ENCODE results near the gene KCNK10.

Gene KCNK10

DNA sequence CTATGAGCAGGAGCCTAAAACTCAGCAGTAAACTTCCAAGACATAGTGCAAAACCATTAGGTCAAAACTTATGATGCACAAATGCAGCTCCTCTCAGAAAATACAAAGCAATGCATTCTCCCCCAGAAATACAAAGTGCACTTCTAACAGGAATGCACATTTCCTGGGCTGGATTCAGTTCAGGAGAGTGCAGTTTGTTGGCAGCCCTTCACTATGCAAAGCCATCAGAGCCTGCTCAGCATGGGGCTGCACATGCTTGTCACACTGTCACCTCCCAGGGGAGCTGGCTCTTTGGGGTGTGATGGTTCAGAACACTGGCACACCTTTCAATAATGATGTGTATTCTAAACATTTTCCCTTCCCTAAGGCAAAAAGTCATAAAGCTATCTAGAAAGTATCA is 110.4 kb downstream of the KCNK10 start:
- no peak overlapping the region for H3K4me3 ChIP-seq (ENCODE audit: low read length)
- H3K36me3 ChIP-seq (ENCODE audit: insufficient read depth, low read depth, low read length): no peaks in the 10 kb centered on the region
- H3K4me1 ChIP-seq (ENCODE audit: insufficient read depth, low read length): no peaks in the 10 kb centered on the region
- H3K9ac ChIP-seq (ENCODE audit: low read depth, low read length): no peak overlapping the region
- no peaks in the 10 kb centered on the region for H3K27me3 ChIP-seq (ENCODE audit: insufficient read depth, low read length)
- H3K9me3 ChIP-seq (ENCODE audit: insufficient read depth, low read depth, low read length): no peaks in the 10 kb centered on the region
- no peak overlapping the region for H3K27ac ChIP-seq (ENCODE audit: low read length)

DNA sequence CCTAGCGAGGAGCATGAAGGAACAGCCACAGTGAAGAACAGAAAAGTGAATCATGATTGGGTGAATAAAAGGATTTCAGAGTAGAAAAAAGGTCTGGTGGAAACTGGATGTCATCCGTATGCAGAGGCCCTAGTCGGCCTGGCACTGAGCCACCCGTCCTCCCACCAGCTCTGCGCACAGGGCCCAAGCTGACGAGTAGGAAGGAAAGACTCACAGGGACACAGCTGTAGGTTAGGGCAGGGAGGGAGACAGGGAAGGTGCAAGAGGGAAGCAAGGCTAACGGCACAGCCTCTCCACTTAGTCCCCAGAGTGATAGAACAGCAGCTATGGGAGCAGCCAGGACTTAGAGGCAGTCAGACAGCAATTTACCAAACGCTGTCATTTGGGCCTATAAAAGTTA is 112.6 kb downstream of the KCNK10 start:
- H3K27me3 ChIP-seq (ENCODE audit: insufficient read depth, low read length): no peaks in the 10 kb centered on the region
- no peaks in the 10 kb centered on the region for H3K36me3 ChIP-seq (ENCODE audit: insufficient read depth, low read depth, low read length)
- no peak overlapping the region for H3K27ac ChIP-seq (ENCODE audit: low read length)
- no peak overlapping the region for H3K4me3 ChIP-seq (ENCODE audit: low read length)
- no peaks in the 10 kb centered on the region for H3K4me1 ChIP-seq (ENCODE audit: insufficient read depth, low read length)
- no peak overlapping the region for H3K9ac ChIP-seq (ENCODE audit: low read depth, low read length)
- no peaks in the 10 kb centered on the region for H3K9me3 ChIP-seq (ENCODE audit: insufficient read depth, low read depth, low read length)

DNA sequence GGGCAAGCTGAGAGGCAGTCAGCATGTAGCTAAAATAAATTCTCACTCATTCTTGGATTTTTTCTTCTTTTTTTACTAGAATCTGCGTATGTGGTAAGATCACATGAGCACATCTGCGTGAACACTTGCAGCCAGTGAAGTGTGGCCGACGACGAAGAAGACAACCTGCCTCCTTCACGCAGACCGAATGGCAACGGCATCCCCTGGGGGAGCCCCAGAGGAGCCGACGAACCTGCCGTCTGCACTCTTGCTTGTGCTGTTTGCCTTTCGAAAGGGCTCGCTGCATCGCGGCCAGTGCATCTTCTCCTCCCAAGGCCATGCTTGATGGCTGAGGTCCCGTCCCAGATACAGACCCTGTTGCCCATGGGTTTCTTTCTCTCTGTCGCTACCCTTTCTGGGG is 113.8 kb downstream of the KCNK10 start:
- no peak overlapping the region for H3K9ac ChIP-seq (ENCODE audit: low read depth, low read length)
- H3K27ac ChIP-seq (ENCODE audit: low read length): no peak overlapping the region
- H3K4me1 ChIP-seq (ENCODE audit: insufficient read depth, low read length): no peaks in the 10 kb centered on the region
- no peak overlapping the region for H3K4me3 ChIP-seq (ENCODE audit: low read length)
- no peaks in the 10 kb centered on the region for H3K9me3 ChIP-seq (ENCODE audit: insufficient read depth, low read depth, low read length)
- no peaks in the 10 kb centered on the region for H3K36me3 ChIP-seq (ENCODE audit: insufficient read depth, low read depth, low read length)
- H3K27me3 ChIP-seq (ENCODE audit: insufficient read depth, low read length): no peaks in the 10 kb centered on the region

DNA sequence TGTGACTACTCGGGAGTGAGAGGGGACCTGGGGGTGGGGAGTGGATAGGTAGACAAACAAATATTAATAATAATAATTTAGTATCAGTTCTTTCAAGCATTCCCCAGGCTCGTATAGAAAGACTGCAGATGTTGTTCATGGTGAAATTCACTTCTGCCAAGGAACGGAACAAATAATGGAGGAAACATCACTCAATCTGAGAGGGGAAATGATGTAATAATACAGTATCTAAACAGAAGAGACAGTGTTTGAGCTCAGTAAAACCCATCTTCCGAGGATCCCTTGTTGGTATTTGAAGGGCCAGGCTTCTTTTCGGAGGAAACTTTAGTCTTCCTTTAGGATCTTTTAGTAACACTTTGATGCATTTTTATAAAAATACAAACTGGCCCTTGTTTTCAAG is 114.2 kb downstream of the KCNK10 start:
- H3K4me3 ChIP-seq (ENCODE audit: low read length): no peak overlapping the region
- H3K4me1 ChIP-seq (ENCODE audit: insufficient read depth, low read length): no peaks in the 10 kb centered on the region

DNA sequence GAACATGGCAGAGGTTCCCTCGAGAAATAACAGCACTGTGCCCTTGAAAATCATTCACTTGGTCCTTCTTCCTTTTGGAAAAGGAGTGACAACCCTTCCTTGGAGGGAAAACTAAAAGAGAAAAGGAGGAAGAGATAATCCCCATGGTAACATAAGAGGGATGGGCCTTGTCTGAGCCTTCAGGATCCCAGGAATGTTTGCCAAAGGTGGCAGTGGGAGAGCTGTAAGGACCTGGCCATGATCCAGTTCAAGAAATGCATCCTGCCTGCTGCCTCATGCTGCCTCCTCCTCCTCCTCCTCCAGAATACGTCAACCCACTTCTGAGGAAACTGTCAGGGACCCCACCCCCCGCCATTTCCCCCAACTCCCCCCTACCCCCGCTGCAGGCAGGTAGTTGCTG is 118.8 kb downstream of the KCNK10 start:
- Histone ChIP-seq H3K9ac (ENCODE audit: low read depth, low read length) (no peak overlapping the region), H3K27ac (ENCODE audit: low read length) (no peak overlapping the region), H3K4me3 (ENCODE audit: low read length) (no peak overlapping the region), H3K4me1 (ENCODE audit: insufficient read depth, low read length) (no peaks in the 10 kb centered on the region), H3K27me3 (ENCODE audit: insufficient read depth, low read length) (no peaks in the 10 kb centered on the region), H3K36me3 (ENCODE audit: insufficient read depth, low read depth, low read length) (no peaks in the 10 kb centered on the region), H3K9me3 (ENCODE audit: insufficient read depth, low read depth, low read length) (no peaks in the 10 kb centered on the region)

More for the DNA sequence above, 114.2 kb downstream of the KCNK10 start:
- Histone ChIP-seq H3K27me3 (ENCODE audit: insufficient read depth, low read length) (no peaks in the 10 kb centered on the region), H3K9me3 (ENCODE audit: insufficient read depth, low read depth, low read length) (no peaks in the 10 kb centered on the region), H3K9ac (ENCODE audit: low read depth, low read length) (no peak overlapping the region), H3K27ac (ENCODE audit: low read length) (no peak overlapping the region), H3K36me3 (ENCODE audit: insufficient read depth, low read depth, low read length) (no peaks in the 10 kb centered on the region)

DNA sequence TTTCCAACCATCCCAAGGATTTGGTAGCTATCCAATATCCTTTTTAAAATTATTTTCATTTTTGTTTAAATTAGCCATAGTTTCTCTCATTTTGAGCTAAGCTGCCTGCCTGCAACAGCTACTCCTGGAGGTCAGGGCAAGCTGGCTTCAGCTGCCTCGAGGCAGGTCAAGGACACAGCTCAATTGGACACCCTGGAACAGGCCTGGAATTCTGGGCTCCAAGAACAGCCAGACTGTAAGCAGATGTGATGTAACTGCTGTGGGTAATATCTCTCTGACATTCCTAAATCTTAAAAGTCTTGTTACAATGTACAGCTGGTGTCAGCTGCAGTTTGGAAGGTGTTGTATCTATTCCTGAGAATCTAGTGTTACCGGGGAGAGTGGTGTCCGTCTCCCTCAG is 119.8 kb downstream of the KCNK10 start:
- H3K27me3 ChIP-seq (ENCODE audit: insufficient read depth, low read length): no peaks in the 10 kb centered on the region
- no peak overlapping the region for H3K9ac ChIP-seq (ENCODE audit: low read depth, low read length)
- no peak overlapping the region for H3K4me3 ChIP-seq (ENCODE audit: low read length)
- H3K36me3 ChIP-seq (ENCODE audit: insufficient read depth, low read depth, low read length): no peaks in the 10 kb centered on the region
- H3K9me3 ChIP-seq (ENCODE audit: insufficient read depth, low read depth, low read length): no peaks in the 10 kb centered on the region
- no peaks in the 10 kb centered on the region for H3K4me1 ChIP-seq (ENCODE audit: insufficient read depth, low read length)
- no peak overlapping the region for H3K27ac ChIP-seq (ENCODE audit: low read length)

DNA sequence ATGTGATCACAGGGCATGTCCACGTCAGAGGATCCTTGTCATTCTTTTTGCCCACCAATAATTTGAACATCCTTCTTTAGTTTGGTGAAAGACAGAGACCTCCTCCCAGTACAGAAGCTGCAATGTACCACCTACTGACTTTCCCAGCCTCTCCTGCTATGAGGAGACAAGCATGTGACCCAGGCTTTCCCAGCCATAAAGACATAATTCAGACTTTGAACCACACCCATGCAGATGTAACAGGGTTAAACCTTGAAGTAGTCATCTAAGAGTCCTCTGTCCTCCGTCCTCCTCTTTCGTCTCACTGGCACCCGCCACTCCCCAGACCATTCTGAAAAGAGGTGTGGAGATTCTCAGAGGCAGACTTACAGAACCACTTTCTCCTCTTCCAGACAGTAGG is 120.8 kb downstream of the KCNK10 start:
- no peaks in the 10 kb centered on the region for H3K27me3 ChIP-seq (ENCODE audit: insufficient read depth, low read length)
- H3K27ac ChIP-seq (ENCODE audit: low read length): no peak overlapping the region
- no peak overlapping the region for H3K9ac ChIP-seq (ENCODE audit: low read depth, low read length)
- no peaks in the 10 kb centered on the region for H3K4me1 ChIP-seq (ENCODE audit: insufficient read depth, low read length)
- no peak overlapping the region for H3K4me3 ChIP-seq (ENCODE audit: low read length)
- H3K9me3 ChIP-seq (ENCODE audit: insufficient read depth, low read depth, low read length): no peaks in the 10 kb centered on the region
- no peaks in the 10 kb centered on the region for H3K36me3 ChIP-seq (ENCODE audit: insufficient read depth, low read depth, low read length)

DNA sequence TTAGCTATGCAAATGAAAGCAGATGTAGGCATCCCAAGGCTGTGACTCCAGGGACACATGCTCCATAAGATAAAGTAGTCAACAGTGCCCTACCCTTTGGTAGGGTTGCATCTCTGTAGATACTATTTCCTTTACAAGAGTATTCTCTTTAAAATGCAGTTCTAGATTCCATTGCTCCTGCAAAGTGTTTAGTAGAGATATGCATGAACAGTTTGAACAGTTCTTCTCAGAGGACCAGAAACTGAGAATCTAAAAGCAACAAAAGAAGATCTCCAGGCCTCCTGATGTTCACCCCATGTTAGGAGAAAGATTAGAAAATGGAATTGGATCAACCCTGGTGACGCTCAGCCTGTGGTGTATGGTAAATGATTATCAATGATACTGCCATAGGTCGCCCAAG is 121.2 kb downstream of the KCNK10 start:
- no peak overlapping the region for H3K4me3 ChIP-seq (ENCODE audit: low read length)
- no peaks in the 10 kb centered on the region for H3K27me3 ChIP-seq (ENCODE audit: insufficient read depth, low read length)
- H3K36me3 ChIP-seq (ENCODE audit: insufficient read depth, low read depth, low read length): no peaks in the 10 kb centered on the region
- H3K9ac ChIP-seq (ENCODE audit: low read depth, low read length): no peak overlapping the region
- H3K9me3 ChIP-seq (ENCODE audit: insufficient read depth, low read depth, low read length): no peaks in the 10 kb centered on the region
- no peak overlapping the region for H3K27ac ChIP-seq (ENCODE audit: low read length)
- H3K4me1 ChIP-seq (ENCODE audit: insufficient read depth, low read length): no peaks in the 10 kb centered on the region

DNA sequence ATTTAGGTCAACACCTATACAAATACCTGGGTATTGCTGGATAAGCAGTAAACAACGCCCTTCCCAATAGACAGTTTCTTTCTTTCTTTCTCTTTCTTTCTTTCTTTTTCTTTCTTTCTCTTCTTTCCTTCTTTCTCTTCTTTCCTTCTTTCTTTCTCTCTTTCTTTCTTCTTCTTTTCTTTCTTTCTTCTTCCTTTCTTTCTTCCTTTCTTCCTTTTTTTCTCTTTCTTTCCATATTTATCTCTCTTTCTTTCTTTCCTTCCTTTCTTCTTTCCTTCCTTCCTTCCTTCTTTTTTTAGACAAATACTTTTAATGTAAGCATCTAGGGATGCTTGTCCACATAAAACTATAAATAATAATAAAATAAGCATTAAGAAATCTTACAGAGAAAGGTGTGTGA is 123.2 kb downstream of the KCNK10 start:
- Histone ChIP-seq H3K36me3 (ENCODE audit: insufficient read depth, low read depth, low read length) (no peaks in the 10 kb centered on the region), H3K9me3 (ENCODE audit: insufficient read depth, low read depth, low read length) (no peaks in the 10 kb centered on the region), H3K27ac (ENCODE audit: low read length) (no peak overlapping the region), H3K4me1 (ENCODE audit: insufficient read depth, low read length) (peaks cover 4% of the 10 kb centered on the region; the same call in 1 of the 2 replicates), H3K4me3 (ENCODE audit: low read length) (no peak overlapping the region), H3K9ac (ENCODE audit: low read depth, low read length) (no peak overlapping the region), H3K27me3 (ENCODE audit: insufficient read depth, low read length) (no peaks in the 10 kb centered on the region)

DNA sequence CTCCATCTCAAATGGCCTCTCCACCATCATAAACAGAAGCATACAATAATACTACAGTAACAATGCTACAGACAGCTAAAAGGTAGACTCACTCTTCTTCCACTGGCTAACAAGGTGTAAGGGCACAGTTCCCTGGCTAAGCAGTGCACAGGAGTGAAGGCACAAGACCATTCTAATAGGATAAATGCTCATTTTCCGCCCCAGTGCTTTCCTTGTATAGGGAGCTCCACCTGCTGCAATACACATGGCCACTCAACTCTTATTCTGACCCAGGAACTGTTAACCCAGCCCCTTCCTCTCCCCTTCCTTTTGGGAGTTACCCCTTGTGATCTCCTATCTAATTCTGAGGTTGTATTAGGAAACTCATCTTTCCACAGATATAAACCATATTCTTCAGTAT is 124.6 kb downstream of the KCNK10 start:
- Histone ChIP-seq H3K27me3 (ENCODE audit: insufficient read depth, low read length) (no peaks in the 10 kb centered on the region), H3K4me3 (ENCODE audit: low read length) (no peak overlapping the region), H3K9me3 (ENCODE audit: insufficient read depth, low read depth, low read length) (no peaks in the 10 kb centered on the region), H3K9ac (ENCODE audit: low read depth, low read length) (no peak overlapping the region), H3K4me1 (ENCODE audit: insufficient read depth, low read length) (peaks cover 4% of the 10 kb centered on the region; the same call in 1 of the 2 replicates), H3K36me3 (ENCODE audit: insufficient read depth, low read depth, low read length) (no peaks in the 10 kb centered on the region), H3K27ac (ENCODE audit: low read length) (no peak overlapping the region)

DNA sequence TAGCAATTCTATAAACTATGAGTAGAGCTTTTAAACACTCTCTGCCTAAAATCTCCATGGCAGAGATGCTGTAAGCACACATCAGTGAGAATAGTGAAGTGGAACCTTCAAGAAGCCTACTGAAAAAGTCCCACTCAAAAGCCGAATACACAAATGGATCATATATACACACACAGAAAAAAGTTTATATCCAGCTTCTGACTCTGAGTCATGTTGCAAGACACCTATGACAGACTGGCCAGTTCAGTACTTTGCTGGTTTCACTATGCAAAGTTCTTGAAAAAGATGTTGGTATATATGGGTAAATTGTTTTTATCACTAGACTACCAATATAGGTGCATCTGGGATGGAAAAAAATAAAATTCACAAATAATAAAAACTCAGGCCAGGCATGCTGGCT is 126.1 kb downstream of the KCNK10 start:
- Histone ChIP-seq H3K27me3 (ENCODE audit: insufficient read depth, low read length) (no peaks in the 10 kb centered on the region), H3K9me3 (ENCODE audit: insufficient read depth, low read depth, low read length) (no peaks in the 10 kb centered on the region), H3K27ac (ENCODE audit: low read length) (no peak overlapping the region), H3K9ac (ENCODE audit: low read depth, low read length) (no peak overlapping the region), H3K36me3 (ENCODE audit: insufficient read depth, low read depth, low read length) (no peaks in the 10 kb centered on the region), H3K4me3 (ENCODE audit: low read length) (no peak overlapping the region), H3K4me1 (ENCODE audit: insufficient read depth, low read length) (peaks cover 4% of the 10 kb centered on the region; the same call in 1 of the 2 replicates)

DNA sequence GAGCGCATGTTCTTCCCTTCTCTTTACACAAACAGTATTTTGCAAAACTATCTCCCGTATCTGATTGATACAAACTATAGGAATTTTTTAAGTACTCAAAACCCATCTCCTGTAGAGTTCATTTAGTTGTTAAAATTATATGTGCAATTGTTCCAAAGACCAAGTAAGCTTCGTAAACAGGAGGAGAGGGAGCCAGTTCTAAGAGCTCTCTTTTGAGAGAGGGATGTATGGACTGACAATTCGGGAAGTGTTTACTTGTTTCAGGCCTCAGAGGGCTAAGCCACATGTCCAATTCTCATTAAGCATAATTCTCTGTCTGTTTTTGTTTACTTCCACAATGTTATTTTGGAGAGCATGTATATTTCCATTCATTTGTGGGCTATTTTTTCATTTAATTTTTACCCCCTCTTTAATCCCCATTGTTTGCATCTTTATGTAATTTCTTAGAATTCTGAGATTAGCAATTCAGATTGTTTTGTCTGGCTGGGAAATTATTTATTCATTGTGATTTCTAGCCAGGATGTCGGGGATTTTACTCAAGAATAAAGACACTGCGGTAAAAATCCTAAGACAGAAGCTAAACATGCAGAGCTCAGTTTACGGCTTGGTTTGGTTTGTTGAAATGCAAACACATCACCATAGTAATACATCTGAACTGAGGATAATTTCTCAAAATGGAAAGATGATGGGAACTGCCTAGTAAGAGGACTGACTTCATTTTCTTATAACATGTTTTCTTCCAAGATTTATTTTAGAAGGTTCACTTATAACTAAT is 126.8 kb downstream of the KCNK10 start:
- Histone ChIP-seq H3K27ac (ENCODE audit: low read length) (no peak overlapping the region), H3K4me1 (ENCODE audit: insufficient read depth, low read length) (peaks cover 9% of the 10 kb centered on the region; the same call in 1 of the 2 replicates), H3K27me3 (ENCODE audit: insufficient read depth, low read length) (no peaks in the 10 kb centered on the region), H3K4me3 (ENCODE audit: low read length) (no peak overlapping the region), H3K9me3 (ENCODE audit: insufficient read depth, low read depth, low read length) (no peaks in the 10 kb centered on the region), H3K9ac (ENCODE audit: low read depth, low read length) (no peak overlapping the region), H3K36me3 (ENCODE audit: insufficient read depth, low read depth, low read length) (no peaks in the 10 kb centered on the region)
